GM10266 (cell line): ENCODE data around the gene MTSS2.
A peak's percentile ranks its signal among the peaks of the same experiment; 100 is the strongest.

Experiments used
- DNase-seq: peaks from one replicate; pipeline ENCODE4 v3.0.0; 2012; ENCODE audit errors: extremely low spot score
- CTCF ChIP-seq: IDR thresholded peaks from 2 replicates; pipeline ENCODE4 v1.5.1; 2012; ENCODE audit warnings: mild to moderate bottlenecking, low read depth; ENCODE audit not compliant: control insufficient read depth, insufficient read depth; ENCODE audit errors: missing control alignments

The MTSS2 gene

GRCh38 chr16:70685938-70686375 is at the start of gene MTSS2:
MTSS2 (minus strand) TSS chr16:70686053; CDS start chr16:70685791, 262 bp downstream.
- DNase-seq, result peak; percentile 70
- no peak for TF ChIP-seq CTCF

- no peak for TF ChIP-seq CTCF
- no peak for DNase-seq
Measured at GRCh38 chr16:70735141-70735979, 49.5 kb upstream of the MTSS2 start.

GRCh38 chr16:70734522-70735095 is 48.8 kb upstream of the MTSS2 start:
- DNase-seq, result no peak
- no peak for TF ChIP-seq CTCF

- DNase-seq, result no peak
- no peak for TF ChIP-seq CTCF
Measured at GRCh38 chr16:70730944-70731343, 45.1 kb upstream of the MTSS2 start.

GRCh38 chr16:70730031-70730430 is 44.2 kb upstream of the MTSS2 start:
- no peak for DNase-seq

GRCh38 chr16:70729292-70729691 is 43.4 kb upstream of the MTSS2 start:
- no peak for DNase-seq
- no peak for TF ChIP-seq CTCF

More at GRCh38 chr16:70730031-70730430, 44.2 kb upstream of the MTSS2 start:
- no peak for TF ChIP-seq CTCF

- no peak for DNase-seq
- TF ChIP-seq CTCF, result no peak
Measured at GRCh38 chr16:70728150-70728549, 42.3 kb upstream of the MTSS2 start.
